Esophagus squamous epithelium (tissue), 4 donors: Measurements from ENCODE around the gene ANGPTL2.

Source experiments
- POLR2A ChIP-seq, 4 donors: fragments of 450-650 bp; IDR thresholded peaks; one replicate each; pipeline ENCODE4 v1.6.1; 2017; ENCODE audit warnings: antibody characterized with exemption in 4 of 4, mild to moderate bottlenecking in 4 of 4, moderate library complexity in 3 of 4
- TF ChIP-seq, protein P1 (sequence below), 6 experiments: fragments of 450-650 bp in 4 of 6; fragments of 200-600 bp in 2 of 6; sonication (generic) in 2 of 6; IDR thresholded peaks; one replicate each; pipeline ENCODE4 v1.5.1; 2016 to 2019; ENCODE audit warnings: antibody characterized with exemption in 6 of 6, mild to moderate bottlenecking in 4 of 6, moderate library complexity in 4 of 6

DNA sequence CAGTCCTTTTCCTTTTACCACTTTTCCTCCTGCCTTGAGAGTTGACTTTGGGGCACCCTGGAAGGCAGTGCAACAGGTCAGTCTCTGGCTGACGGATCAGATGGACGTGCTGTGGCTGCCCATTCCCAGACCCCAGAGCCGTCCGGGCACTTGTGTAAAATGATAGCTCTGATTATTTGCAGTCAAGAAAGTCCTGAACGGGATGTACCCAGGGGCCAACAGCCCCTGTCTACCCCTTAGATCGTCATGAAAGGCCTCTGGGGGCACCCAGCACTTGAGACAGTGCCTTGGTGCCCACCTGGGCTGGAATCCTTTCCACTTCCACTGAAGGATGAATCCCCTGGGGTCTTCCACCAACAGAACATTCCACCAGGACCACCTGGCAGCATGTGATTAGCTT lies 17.7 kb upstream of the ANGPTL2 start:
- TF ChIP-seq, protein P1, sequence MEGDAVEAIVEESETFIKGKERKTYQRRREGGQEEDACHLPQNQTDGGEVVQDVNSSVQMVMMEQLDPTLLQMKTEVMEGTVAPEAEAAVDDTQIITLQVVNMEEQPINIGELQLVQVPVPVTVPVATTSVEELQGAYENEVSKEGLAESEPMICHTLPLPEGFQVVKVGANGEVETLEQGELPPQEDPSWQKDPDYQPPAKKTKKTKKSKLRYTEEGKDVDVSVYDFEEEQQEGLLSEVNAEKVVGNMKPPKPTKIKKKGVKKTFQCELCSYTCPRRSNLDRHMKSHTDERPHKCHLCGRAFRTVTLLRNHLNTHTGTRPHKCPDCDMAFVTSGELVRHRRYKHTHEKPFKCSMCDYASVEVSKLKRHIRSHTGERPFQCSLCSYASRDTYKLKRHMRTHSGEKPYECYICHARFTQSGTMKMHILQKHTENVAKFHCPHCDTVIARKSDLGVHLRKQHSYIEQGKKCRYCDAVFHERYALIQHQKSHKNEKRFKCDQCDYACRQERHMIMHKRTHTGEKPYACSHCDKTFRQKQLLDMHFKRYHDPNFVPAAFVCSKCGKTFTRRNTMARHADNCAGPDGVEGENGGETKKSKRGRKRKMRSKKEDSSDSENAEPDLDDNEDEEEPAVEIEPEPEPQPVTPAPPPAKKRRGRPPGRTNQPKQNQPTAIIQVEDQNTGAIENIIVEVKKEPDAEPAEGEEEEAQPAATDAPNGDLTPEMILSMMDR (IDR thresholded peaks at IDR 0.05): no peak
- TF ChIP-seq POLR2A (IDR thresholded peaks at IDR 0.05): no peak
